Measurements from ENCODE around the gene UGT3A1. TPM values are rescaled to one million over a fixed set of nuclear protein-coding genes. Genes with fewer than 3 reads are reported as not detected.

UGT3A1 gene
- total RNA-seq, 1 donor: not detected

- TF ChIP-seq, protein P1, sequence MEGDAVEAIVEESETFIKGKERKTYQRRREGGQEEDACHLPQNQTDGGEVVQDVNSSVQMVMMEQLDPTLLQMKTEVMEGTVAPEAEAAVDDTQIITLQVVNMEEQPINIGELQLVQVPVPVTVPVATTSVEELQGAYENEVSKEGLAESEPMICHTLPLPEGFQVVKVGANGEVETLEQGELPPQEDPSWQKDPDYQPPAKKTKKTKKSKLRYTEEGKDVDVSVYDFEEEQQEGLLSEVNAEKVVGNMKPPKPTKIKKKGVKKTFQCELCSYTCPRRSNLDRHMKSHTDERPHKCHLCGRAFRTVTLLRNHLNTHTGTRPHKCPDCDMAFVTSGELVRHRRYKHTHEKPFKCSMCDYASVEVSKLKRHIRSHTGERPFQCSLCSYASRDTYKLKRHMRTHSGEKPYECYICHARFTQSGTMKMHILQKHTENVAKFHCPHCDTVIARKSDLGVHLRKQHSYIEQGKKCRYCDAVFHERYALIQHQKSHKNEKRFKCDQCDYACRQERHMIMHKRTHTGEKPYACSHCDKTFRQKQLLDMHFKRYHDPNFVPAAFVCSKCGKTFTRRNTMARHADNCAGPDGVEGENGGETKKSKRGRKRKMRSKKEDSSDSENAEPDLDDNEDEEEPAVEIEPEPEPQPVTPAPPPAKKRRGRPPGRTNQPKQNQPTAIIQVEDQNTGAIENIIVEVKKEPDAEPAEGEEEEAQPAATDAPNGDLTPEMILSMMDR (IDR thresholded peaks at IDR 0.05; ENCODE audit: insufficient read depth, low read length): no peak
- DNase-seq (ENCODE audit: low read depth): no peak
- no peak overlapping the region for H3K4me3 ChIP-seq (ENCODE audit: low read depth, low read length)
These were observed 22.0 kb upstream of the UGT3A1 start for GRCh38 chr5:36013182-36013581.

GRCh38 chr5:36009698-36010097, 18.5 kb upstream of the UGT3A1 start:
- DNase-seq (ENCODE audit: low read depth): no peak
- TF ChIP-seq, protein P1 (IDR thresholded peaks at IDR 0.05; ENCODE audit: insufficient read depth, low read length): no peak
- H3K4me3 ChIP-seq (ENCODE audit: low read depth, low read length): no peak overlapping the region

- no peak for DNase-seq (ENCODE audit: low read depth)
- no peak overlapping the region for H3K4me3 ChIP-seq (ENCODE audit: low read depth, low read length)
- TF ChIP-seq, protein P1 (IDR thresholded peaks at IDR 0.05; ENCODE audit: insufficient read depth, low read length): no peak
These were observed 16.2 kb upstream of the UGT3A1 start for GRCh38 chr5:36007366-36007765.

GRCh38 chr5:36006163-36006562, 15.0 kb upstream of the UGT3A1 start:
- DNase-seq (ENCODE audit: low read depth): no peak
- H3K4me3 ChIP-seq (ENCODE audit: low read depth, low read length): no peak overlapping the region
- TF ChIP-seq, protein P1 (IDR thresholded peaks at IDR 0.05; ENCODE audit: insufficient read depth, low read length): no peak

- H3K4me3 ChIP-seq (ENCODE audit: low read depth, low read length): no peak overlapping the region
- no peak for DNase-seq (ENCODE audit: low read depth)
- TF ChIP-seq, protein P1 (IDR thresholded peaks at IDR 0.05; ENCODE audit: insufficient read depth, low read length): no peak
These were observed 9.8 kb upstream of the UGT3A1 start for GRCh38 chr5:36001032-36001431.

- H3K4me3 ChIP-seq (ENCODE audit: low read depth, low read length): no peak overlapping the region
- TF ChIP-seq, protein P1 (IDR thresholded peaks at IDR 0.05; ENCODE audit: insufficient read depth, low read length): no peak
- DNase-seq (ENCODE audit: low read depth): no peak
These were observed 8.4 kb upstream of the UGT3A1 start for GRCh38 chr5:35999547-35999946.

DNA sequence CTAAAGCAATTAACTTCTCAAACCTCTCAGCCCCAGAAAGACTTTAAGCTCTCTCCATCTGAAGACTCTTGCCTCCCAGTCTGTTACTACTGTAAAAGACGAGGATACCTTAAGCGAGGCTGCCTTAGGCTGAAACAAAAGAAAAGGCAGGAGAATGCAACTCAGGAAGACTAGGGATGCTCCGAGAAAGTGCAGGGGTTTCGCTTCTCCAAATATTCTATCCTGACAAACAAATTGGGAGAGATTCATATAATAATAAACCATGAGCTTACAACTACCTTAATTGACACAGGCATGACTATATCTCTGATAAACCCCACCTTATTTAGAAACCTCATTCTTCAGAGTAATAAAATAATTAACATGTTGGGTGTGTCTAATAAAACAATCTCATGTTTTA, 4.9 kb upstream of the UGT3A1 start:
- no peak for DNase-seq (ENCODE audit: low read depth)
- TF ChIP-seq, protein P1 (IDR thresholded peaks at IDR 0.05; ENCODE audit: insufficient read depth, low read length): no peak
- H3K4me3 ChIP-seq (ENCODE audit: low read depth, low read length): no peak overlapping the region

Measured in fibroblast of the aortic adventitia (primary cell).